GM23338 (cell line): ENCODE results near the gene ADGRG6. TPM values are rescaled to one million over a fixed set of nuclear protein-coding genes. Genes with fewer than 3 reads are reported as not detected.

Source experiments
- ATAC-seq: fragments of 200-7000 bp; cut with Tn5 transposase; 3 replicates; pipeline ENCODE4 v1.9.1; 2020
- DNase-seq: peaks from one replicate; pipeline ENCODE4 v3.0.0-alpha.2; 2015; ENCODE audit warnings: low spot score
- H2AFZ ChIP-seq: fragments of 200-600 bp; sonication (generic); 2 replicates; pipeline ENCODE4 v1.8.0; 2016; ENCODE audit warnings: antibody characterized with exemption, mild to moderate bottlenecking, moderate library complexity
- H3F3A ChIP-seq: fragments of 200-600 bp; sonication (generic); replicated peaks from 2 replicates; pipeline ENCODE4 v1.8.0; 2017; ENCODE audit warnings: antibody characterized with exemption, mixed run types, low read depth
- H3K27ac ChIP-seq: fragments of 200-600 bp; sonication (generic); 2 replicates; pipeline ENCODE4 v1.6.1; 2016; ENCODE audit warnings: low read depth
- H3K27me3 ChIP-seq: fragments of 200-600 bp; sonication (generic); 2 replicates; pipeline ENCODE4 v1.8.0; 2016; ENCODE audit warnings: mild to moderate bottlenecking, mixed run types, moderate library complexity; ENCODE audit not compliant: insufficient read depth
- H3K36me3 ChIP-seq: fragments of 200-600 bp; sonication (generic); 2 replicates; pipeline ENCODE4 v1.8.0; 2016; ENCODE audit warnings: mild to moderate bottlenecking; ENCODE audit not compliant: insufficient read depth
- H3K4me1 ChIP-seq: fragments of 200-600 bp; sonication (generic); 2 replicates; pipeline ENCODE4 v1.8.0; 2016; ENCODE audit warnings: mild to moderate bottlenecking, moderate library complexity; ENCODE audit not compliant: insufficient read depth
- H3K4me2 ChIP-seq: fragments of 200-600 bp; sonication (generic); 2 replicates; pipeline ENCODE4 v1.7.1; 2017; ENCODE audit warnings: mixed run types
- H3K4me3 ChIP-seq: fragments of 200-600 bp; sonication (generic); 2 replicates; pipeline ENCODE4 v1.6.1; 2016; ENCODE audit warnings: mixed run types
- H3K79me2 ChIP-seq: fragments of 200-600 bp; sonication (generic); replicated peaks from 2 replicates; pipeline ENCODE4 v1.8.0; 2017; ENCODE audit warnings: mild to moderate bottlenecking; ENCODE audit not compliant: insufficient read depth
- H3K9me2 ChIP-seq: fragments of 200-600 bp; sonication (generic); 2 replicates; pipeline ENCODE4 v1.8.0; 2017; ENCODE audit not compliant: insufficient read depth
- H4K20me1 ChIP-seq: fragments of 200-600 bp; sonication (generic); replicated peaks from 2 replicates; pipeline ENCODE4 v1.8.0; 2017; ENCODE audit warnings: mild to moderate bottlenecking; ENCODE audit not compliant: insufficient read depth
- H3K27ac Mint-ChIP-seq: 2 replicates; pipeline ENCODE4 v1.8.0; 2020; ENCODE audit warnings: inconsistent platforms, mild to moderate bottlenecking, moderate library complexity, mixed read lengths
- H3K27me3 Mint-ChIP-seq: 3 replicates; pipeline ENCODE4 v1.8.0; 2022; ENCODE audit warnings: low read depth, mild to moderate bottlenecking, moderate library complexity, mixed read lengths, inconsistent platforms; ENCODE audit not compliant: insufficient read depth, poor library complexity
- H3K36me3 Mint-ChIP-seq: 3 replicates; pipeline ENCODE4 v1.8.0; 2021; ENCODE audit warnings: low read depth, mild to moderate bottlenecking, inconsistent platforms, moderate library complexity, mixed read lengths
- H3K4me1 Mint-ChIP-seq: 3 replicates; pipeline ENCODE4 v1.8.0; 2020; ENCODE audit warnings: mild to moderate bottlenecking, inconsistent platforms, mixed read lengths
- H3K4me3 Mint-ChIP-seq: 3 replicates; pipeline ENCODE4 v1.8.0; 2021; ENCODE audit warnings: moderate library complexity, mild to moderate bottlenecking, inconsistent platforms, mixed read lengths
- H3K9me3 Mint-ChIP-seq: 3 replicates; pipeline ENCODE4 v1.8.0; 2020; ENCODE audit warnings: moderate library complexity, mild to moderate bottlenecking, inconsistent platforms, mixed read lengths
- CREB1 ChIP-seq: fragments of 250-450 bp; sonication (Bioruptor Pico); IDR thresholded peaks from 2 replicates; pipeline ENCODE4 v1.5.0; 2020; ENCODE audit warnings: low read depth, mild to moderate bottlenecking, moderate library complexity
- CTCF ChIP-seq, 2 experiments: fragments of 200-600 bp in 1 of 2; sonication (generic) in 1 of 2; conservative IDR thresholded peaks; 2 replicates each; pipeline versions ENCODE4 v1.5.1 to v1.6.1; 2016 to 2017; ENCODE audit warnings: antibody characterized with exemption in 2 of 2, low read depth in 2 of 2, mild to moderate bottlenecking in 2 of 2, moderate library complexity in 1 of 2
- EZH2 ChIP-seq: fragments of 200-600 bp; sonication (generic); IDR thresholded peaks from one replicate; pipeline ENCODE4 v1.8.0; 2017; ENCODE audit warnings: antibody characterized with exemption, mild to moderate bottlenecking, low read depth; ENCODE audit not compliant: unreplicated experiment
- EZH2phosphoT487 ChIP-seq: fragments of 200-600 bp; sonication (generic); IDR thresholded peaks from one replicate; pipeline ENCODE4 v1.8.1; 2018; ENCODE audit warnings: antibody characterized with exemption; ENCODE audit not compliant: unreplicated experiment
- JUNB ChIP-seq: IDR thresholded peaks from one replicate; pipeline ENCODE4 v1.6.1; 2016; ENCODE audit warnings: antibody characterized with exemption; ENCODE audit not compliant: unreplicated experiment
- NANOG ChIP-seq: IDR thresholded peaks from 2 replicates; pipeline ENCODE4 v1.6.1; 2016; ENCODE audit warnings: antibody characterized with exemption, borderline replicate concordance
- POLR2AphosphoS5 ChIP-seq: IDR thresholded peaks from 2 replicates; pipeline ENCODE4 v1.6.1; 2016; ENCODE audit warnings: antibody characterized with exemption, low read depth
- REST ChIP-seq: IDR thresholded peaks from one replicate; pipeline ENCODE4 v1.6.1; 2018; ENCODE audit warnings: antibody characterized with exemption; ENCODE audit not compliant: unreplicated experiment
- STAT1 ChIP-seq: IDR thresholded peaks from one replicate; pipeline ENCODE4 v1.6.1; 2016; ENCODE audit warnings: antibody characterized with exemption; ENCODE audit not compliant: unreplicated experiment
- ZNF114 ChIP-seq: fragments of 250-450 bp; sonication (Bioruptor Pico); IDR thresholded peaks from 2 replicates; pipeline ENCODE4 v1.5.0; 2020; ENCODE audit warnings: mild to moderate bottlenecking, moderate library complexity
- ZNF331 ChIP-seq: fragments of 250-450 bp; sonication (Bioruptor Pico); IDR thresholded peaks from 2 replicates; pipeline ENCODE4 v1.5.0; 2020; ENCODE audit warnings: low read depth, mild to moderate bottlenecking, moderate library complexity
- ZNF462 ChIP-seq: fragments of 250-450 bp; sonication (Bioruptor Pico); IDR thresholded peaks from 2 replicates; pipeline ENCODE4 v1.5.0; 2020; ENCODE audit warnings: mild to moderate bottlenecking, moderate library complexity
- polyA plus RNA-seq: library from polyadenylated mRNA; unstranded; fragments of >200 nt; fragmentation: Nextera tagmentation; extraction: Ambion mirVana; gene quantifications from 2 replicates; pipeline ENCODE4 v1.2.1, GENCODE V29; 2016
- total RNA-seq: library from RNA; depleted of rRNA; stranded (reverse); fragments of >200 nt; shearing (Covaris generic); gene quantifications from 2 replicates; pipeline ENCODE4 v1.2.3, GENCODE V29; 2014
- TF ChIP-seq, protein P1 (sequence below): IDR thresholded peaks from 2 replicates; pipeline ENCODE4 v1.6.1; 2016; ENCODE audit warnings: antibody characterized with exemption

The ADGRG6 gene
- total and polyA plus RNA-seq, 2 experiments from 2014 or later: 1.3 to 7.7 TPM

DNA sequence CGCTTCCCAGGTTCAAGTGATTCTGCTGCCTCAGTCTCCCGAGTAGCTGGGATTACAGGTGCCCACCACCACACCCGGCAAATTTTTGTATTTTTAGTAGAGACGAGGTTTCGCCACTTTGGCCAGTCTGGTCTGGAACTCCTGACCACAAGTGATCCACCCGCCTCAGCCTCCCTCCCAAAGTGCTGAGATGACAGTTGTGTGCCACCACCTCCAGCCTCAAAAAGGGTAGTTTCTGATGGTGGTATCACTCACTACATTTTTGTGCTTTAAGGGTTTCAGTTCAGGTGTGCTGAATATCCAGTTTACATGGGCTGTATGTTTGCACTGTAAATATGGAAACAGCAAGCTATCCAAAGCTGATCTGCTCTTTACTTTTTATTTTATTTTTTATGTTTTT, 12.1 kb upstream of the ADGRG6 start:
- Mint-ChIP-seq H3K4me3 (no peak overlapping the region), H3K36me3 (no peaks in the 10 kb centered on the region), H3K9me3 (no peaks in the 10 kb centered on the region), H3K27me3 (no peaks in the 10 kb centered on the region), H3K27ac (no peak overlapping the region), H3K4me1 (no peaks in the 10 kb centered on the region)
- H3K27ac ChIP-seq: no peak overlapping the region
- H2AFZ ChIP-seq: peak overlapping the region; percentile 63; the same call in 1 of the 2 replicates
- H3K79me2 ChIP-seq: no peaks in the 10 kb centered on the region
- H4K20me1 ChIP-seq: no peaks in the 10 kb centered on the region
- no peaks in the 10 kb centered on the region for H3K27me3 ChIP-seq
- DNase-seq: no peak
- no peak overlapping the region for H3K4me3 ChIP-seq
- no peak overlapping the region for H3K4me2 ChIP-seq
- no peaks in the 10 kb centered on the region for H3K36me3 ChIP-seq
- H3K9me2 ChIP-seq: peaks cover 9% of the 10 kb centered on the region; the same call in 1 of the 2 replicates
- no peaks in the 10 kb centered on the region for H3K4me1 ChIP-seq
- no peak for ATAC-seq
- H3F3A ChIP-seq: no peaks in the 10 kb centered on the region
- TF ChIP-seq EZH2: no peak
- TF ChIP-seq ZNF462: no peak
- no peak for TF ChIP-seq ZNF114
- no peak for TF ChIP-seq NANOG
- TF ChIP-seq EZH2phosphoT487: no peak
- TF ChIP-seq POLR2AphosphoS5: no peak
- no peak for TF ChIP-seq CREB1 (CRISPR knock-in tag)
- no peak for TF ChIP-seq JUNB
- TF ChIP-seq CTCF (conservative IDR thresholded peaks at IDR 0.05; ENCODE audit: low read depth in 2 of 2): no peak
- TF ChIP-seq ZNF331 (CRISPR knock-in tag): no peak
- TF ChIP-seq, protein P1, sequence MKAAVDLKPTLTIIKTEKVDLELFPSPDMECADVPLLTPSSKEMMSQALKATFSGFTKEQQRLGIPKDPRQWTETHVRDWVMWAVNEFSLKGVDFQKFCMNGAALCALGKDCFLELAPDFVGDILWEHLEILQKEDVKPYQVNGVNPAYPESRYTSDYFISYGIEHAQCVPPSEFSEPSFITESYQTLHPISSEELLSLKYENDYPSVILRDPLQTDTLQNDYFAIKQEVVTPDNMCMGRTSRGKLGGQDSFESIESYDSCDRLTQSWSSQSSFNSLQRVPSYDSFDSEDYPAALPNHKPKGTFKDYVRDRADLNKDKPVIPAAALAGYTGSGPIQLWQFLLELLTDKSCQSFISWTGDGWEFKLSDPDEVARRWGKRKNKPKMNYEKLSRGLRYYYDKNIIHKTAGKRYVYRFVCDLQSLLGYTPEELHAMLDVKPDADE: no peak
- TF ChIP-seq REST: no peak
- TF ChIP-seq STAT1: no peak
